Measurements from ENCODE around the gene OVAAL. TPM values are rescaled to one million over a fixed set of nuclear protein-coding genes. Genes with fewer than 3 reads are reported as not detected.

The OVAAL gene
- total and polyA plus RNA-seq, 2 of the 4 experiments (the other 2 are of a cell fraction) = not detected

- Histone ChIP-seq H3K9me1 (ENCODE audit: insufficient read depth, low read length) (peaks cover 10% of the 10 kb centered on the region), H3K14ac (replicated peaks; ENCODE audit: low read depth, low read length) (no peak overlapping the region), H3K4me2 (ENCODE audit: low read depth, low read length) (no peak overlapping the region), H3K4me1 (ENCODE audit: control insufficient read depth, insufficient read depth, low read length) (peaks cover 4% of the 10 kb centered on the region), H3K9me3 (ENCODE audit: control insufficient read depth, insufficient read depth, low read length) (no peaks in the 10 kb centered on the region), H3K4ac (ENCODE audit: low read depth, low read length) (no peak overlapping the region), H2BK120ac (ENCODE audit: low read depth, low read length) (no peak overlapping the region), H3K27me3 (ENCODE audit: control insufficient read depth, insufficient read depth, low read length) (no peaks in the 10 kb centered on the region), H4K5ac (ENCODE audit: low read depth, low read length) (no peak overlapping the region), H3K36me3 (ENCODE audit: control insufficient read depth, insufficient read depth, low read length) (no peaks in the 10 kb centered on the region), H2BK5ac (ENCODE audit: low read depth, low read length, poor library complexity, severe bottlenecking) (no peak overlapping the region), H3K79me1 (ENCODE audit: low read depth in 1 of 2, low read length in 2 of 2) (no peaks in the 10 kb centered on the region), H2AK9ac (replicated peaks; ENCODE audit: low read depth, low read length, poor library complexity) (no peak overlapping the region), H4K20me1 (ENCODE audit: insufficient read depth, low read length) (no peaks in the 10 kb centered on the region), H3K23ac (ENCODE audit: low read depth, low read length) (no peak overlapping the region), H3K4me3 (ENCODE audit: insufficient read depth, low read depth, low read length) (no peak overlapping the region), H2BK20ac (ENCODE audit: low read depth, low read length) (no peak overlapping the region), H4K8ac (ENCODE audit: low read depth in 2 of 2, low read length in 2 of 2) (no peak overlapping the region), H4K91ac (ENCODE audit: insufficient read depth, low read depth, low read length) (no peak overlapping the region), H2AK5ac (ENCODE audit: low read depth, low read length) (no peak overlapping the region), H3K18ac (ENCODE audit: low read depth, low read length) (no peak overlapping the region), H2BK15ac (ENCODE audit: low read depth, low read length) (no peak overlapping the region), H3K27ac (ENCODE audit: insufficient read depth, low read length) (no peak overlapping the region), H3K9ac (ENCODE audit: low read depth, low read length) (no peak overlapping the region), H2AFZ (replicated peaks; ENCODE audit: low read length, poor library complexity) (no peak overlapping the region), H3K56ac (ENCODE audit: extremely low read depth, insufficient read depth, low read length) (no peak overlapping the region)
- dilution Hi-C loops (cut with HindIII; ENCODE audit: low sequenced_read_pairs, unreplicated experiment) (no loop called here), intact Hi-C loops (cut with micrococcal nuclease) (loop anchor here (1.0 kb wide), 1 partner anchor 35 kb away; no protein-coding TSS in a partner anchor), in situ Hi-C loops (cut with MboI; ENCODE audit: low sequenced_read_pairs) (no loop called here)
- DNase-seq (no peak), ATAC-seq (ENCODE audit: low read depth) (no peak)
- ChIA-PET POLR2A (ENCODE audit: unreplicated experiment) (no interaction called here), CTCF (no interaction called here)
- no CpG with 5 or more reads among the region's 2 CpGs for WGBS, 2 experiments (ENCODE audit: extremely low coverage in 2 of 2, insufficient read length in 1 of 2)
- BruUV-seq (replicated peaks) = no TSS peak
- TF ChIP-seq MXI1 (IDR thresholded peaks at IDR 0.05; ENCODE audit: borderline replicate concordance, low read depth, low read length) (no peak), ELK1 (IDR thresholded peaks at IDR 0.05; ENCODE audit: borderline replicate concordance, low read depth, low read length) (no peak), MAFK (IDR thresholded peaks at IDR 0.05; ENCODE audit: low read depth, low read length) (no peak)
Measured at GRCh38 chr1:180606155-180606554, 47.4 kb downstream of the OVAAL start.

Data from IMR-90 (cell line).